Measurements from ENCODE around the gene OR11L1. TPM values are rescaled to one million over a fixed set of nuclear protein-coding genes. Genes with fewer than 3 reads are reported as not detected.
A peak's percentile ranks its signal among the peaks of the same experiment; 100 is the strongest.

The OR11L1 gene, protein sequence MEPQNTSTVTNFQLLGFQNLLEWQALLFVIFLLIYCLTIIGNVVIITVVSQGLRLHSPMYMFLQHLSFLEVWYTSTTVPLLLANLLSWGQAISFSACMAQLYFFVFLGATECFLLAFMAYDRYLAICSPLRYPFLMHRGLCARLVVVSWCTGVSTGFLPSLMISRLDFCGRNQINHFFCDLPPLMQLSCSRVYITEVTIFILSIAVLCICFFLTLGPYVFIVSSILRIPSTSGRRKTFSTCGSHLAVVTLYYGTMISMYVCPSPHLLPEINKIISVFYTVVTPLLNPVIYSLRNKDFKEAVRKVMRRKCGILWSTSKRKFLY
- total RNA-seq (1 to 10 TPM in 1 of 2 donors, not detected in 1; 1.3 TPM), total RNA-seq (0 reads per million in 2 donors)

DNA sequence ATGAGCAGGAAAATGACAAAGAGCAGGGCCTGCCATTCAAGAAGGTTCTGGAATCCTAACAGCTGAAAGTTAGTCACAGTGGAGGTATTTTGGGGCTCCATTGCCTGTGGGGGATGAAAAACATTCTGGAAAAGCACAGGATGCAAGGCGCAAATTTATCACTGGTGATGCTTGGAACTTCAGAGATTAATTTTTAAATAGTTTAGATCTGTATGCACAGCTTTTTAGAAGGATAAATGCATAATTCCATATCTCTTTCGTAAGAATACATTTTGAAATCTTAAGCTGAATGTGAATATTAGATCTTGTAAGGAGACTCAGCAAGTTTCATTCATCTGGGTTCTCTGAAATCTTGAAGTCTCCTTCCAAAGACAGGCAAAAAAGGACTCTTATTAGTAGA lies at the start of gene OR11L1:
Gene OR11L1, minus strand, starts transcription at position 101 of the 400 bp plus-strand sequence. Its CDS starts 0 bp downstream, at position 101.
- Mint-ChIP-seq H3K36me3 (ENCODE audit: low read depth) (no peaks in the 10 kb centered on the region), H3K27ac (no peak within 1 kb of the TSS), H3K4me1 (no peaks in the 10 kb centered on the region), H3K4me3 (no peak within 1 kb of the TSS), H3K27me3 (no peaks in the 10 kb centered on the region)
- no peak for ATAC-seq
- DNase-seq, result no peak
- H3K9me3 ChIP-seq (ENCODE audit: control insufficient read depth, low read length, poor library complexity, severe bottlenecking), result no peaks in the 10 kb centered on the region

DNA sequence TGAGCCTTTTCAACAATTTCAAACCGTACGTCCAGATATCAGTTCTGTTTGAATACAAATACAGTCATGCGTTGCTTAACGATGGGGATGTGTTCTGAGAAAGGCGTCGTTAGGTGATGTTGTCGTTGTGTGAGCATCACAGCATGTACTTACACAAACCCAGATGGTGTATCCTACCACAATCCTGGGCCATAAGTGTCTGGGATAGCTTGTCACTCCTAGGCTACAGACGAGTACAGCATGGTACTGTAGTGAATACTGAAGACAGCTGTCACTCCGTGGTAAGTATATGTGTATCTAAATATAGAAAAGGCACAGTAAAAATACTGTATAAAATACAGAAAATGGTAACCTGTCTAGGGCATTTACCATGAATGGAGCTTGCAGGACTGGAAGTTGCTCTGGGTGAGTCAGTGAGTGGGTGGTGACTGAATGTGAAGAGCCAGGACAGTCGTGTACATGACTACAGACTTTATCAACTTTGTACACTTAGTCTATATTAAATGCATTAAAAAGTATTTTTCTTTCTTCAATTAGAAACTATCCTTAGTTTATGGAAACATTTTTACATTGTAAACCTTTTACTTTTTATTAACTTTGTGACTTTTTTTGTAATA lies 43.2 kb upstream of the OR11L1 start:
- H3K4me1 Mint-ChIP-seq, result no peaks in the 10 kb centered on the region
- DNase-seq, result no peak

DNA sequence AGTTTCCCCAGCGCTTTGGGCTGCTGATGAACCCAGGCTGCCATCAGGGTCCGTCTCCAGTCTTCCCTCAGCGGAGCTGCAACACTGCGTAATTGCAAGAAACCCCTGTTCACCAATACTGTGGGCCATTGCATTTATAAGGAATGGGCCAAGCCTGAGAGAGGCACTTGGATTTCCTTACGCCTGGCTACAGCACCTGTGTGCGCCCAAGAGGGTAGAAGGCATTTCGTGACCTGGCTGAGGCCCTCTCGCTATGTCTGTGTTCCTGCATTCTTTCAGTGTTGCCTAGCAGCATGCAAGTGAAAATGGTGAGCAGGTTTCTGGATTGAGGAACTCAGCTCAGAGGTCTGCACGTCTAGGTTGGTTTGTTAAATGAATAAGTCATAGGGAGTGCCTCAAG lies 41.6 kb upstream of the OR11L1 start:
- H3K9me3 ChIP-seq (ENCODE audit: control insufficient read depth, low read length, poor library complexity, severe bottlenecking), result no peaks in the 10 kb centered on the region
- Mint-ChIP-seq H3K27ac (no peak overlapping the region), H3K4me3 (no peak overlapping the region), H3K4me1 (no peaks in the 10 kb centered on the region), H3K27me3 (peaks cover 3% of the 10 kb centered on the region), H3K36me3 (ENCODE audit: low read depth) (no peaks in the 10 kb centered on the region)
- no peak for DNase-seq
- ATAC-seq, result no peak

More for the DNA sequence above, 43.2 kb upstream of the OR11L1 start:
- H3K27me3 Mint-ChIP-seq, result no peaks in the 10 kb centered on the region
- no peak overlapping the region for H3K4me3 Mint-ChIP-seq
- no peak for ATAC-seq
- no peaks in the 10 kb centered on the region for H3K36me3 Mint-ChIP-seq (ENCODE audit: low read depth)
- H3K27ac Mint-ChIP-seq, result no peak overlapping the region
- H3K9me3 ChIP-seq (ENCODE audit: control insufficient read depth, low read length, poor library complexity, severe bottlenecking), result no peaks in the 10 kb centered on the region

DNA sequence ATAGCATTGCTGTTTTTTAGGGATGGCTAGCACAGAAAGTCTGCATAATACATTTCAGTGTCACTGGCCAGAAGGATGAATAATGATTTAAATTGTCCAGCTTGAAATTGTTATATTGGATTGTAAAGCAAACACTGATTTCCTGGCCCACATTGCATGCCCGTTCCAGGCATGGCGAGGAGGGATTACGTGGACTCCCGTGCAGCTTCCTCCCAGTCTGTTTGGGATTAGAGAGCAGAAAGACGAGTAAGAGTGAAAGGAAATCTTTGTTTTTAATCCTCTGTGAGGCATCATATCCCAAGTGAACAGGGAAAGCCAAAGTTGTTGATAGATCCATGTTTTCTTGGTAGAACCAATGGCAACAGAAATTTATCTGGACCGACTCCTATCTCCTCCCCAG lies 23.7 kb upstream of the OR11L1 start:
- Mint-ChIP-seq H3K36me3 (ENCODE audit: low read depth) (peaks cover 6% of the 10 kb centered on the region), H3K27me3 (peaks cover 21% of the 10 kb centered on the region), H3K4me1 (no peaks in the 10 kb centered on the region), H3K4me3 (no peak overlapping the region), H3K27ac (no peak overlapping the region)
- DNase-seq, result no peak
- H3K9me3 ChIP-seq (ENCODE audit: control insufficient read depth, low read length, poor library complexity, severe bottlenecking), result no peaks in the 10 kb centered on the region
- no peak for ATAC-seq

DNA sequence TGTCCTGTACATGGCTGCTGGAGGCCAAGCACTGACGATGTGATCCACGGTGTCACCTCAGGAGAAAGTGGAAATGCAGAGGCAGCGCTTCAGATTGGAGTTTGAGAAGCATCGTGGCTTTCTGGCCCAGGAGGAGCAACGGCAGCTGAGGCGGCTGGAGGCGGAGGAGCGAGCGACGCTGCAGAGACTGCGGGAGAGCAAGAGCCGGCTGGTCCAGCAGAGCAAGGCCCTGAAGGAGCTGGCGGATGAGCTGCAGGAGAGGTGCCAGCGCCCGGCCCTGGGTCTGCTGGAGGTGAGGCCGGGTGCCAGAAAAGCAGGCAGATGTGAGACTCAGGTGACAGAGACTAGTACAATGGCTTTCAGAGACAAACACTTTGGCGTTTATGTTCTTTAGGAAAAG lies 22.9 kb upstream of the OR11L1 start:
- Mint-ChIP-seq H3K4me1 (no peaks in the 10 kb centered on the region), H3K27ac (no peak overlapping the region), H3K27me3 (peaks cover 26% of the 10 kb centered on the region), H3K36me3 (ENCODE audit: low read depth) (peaks cover 6% of the 10 kb centered on the region), H3K4me3 (no peak overlapping the region)
- no peak for DNase-seq
- no peaks in the 10 kb centered on the region for H3K9me3 ChIP-seq (ENCODE audit: control insufficient read depth, low read length, poor library complexity, severe bottlenecking)
- no peak for ATAC-seq

DNA sequence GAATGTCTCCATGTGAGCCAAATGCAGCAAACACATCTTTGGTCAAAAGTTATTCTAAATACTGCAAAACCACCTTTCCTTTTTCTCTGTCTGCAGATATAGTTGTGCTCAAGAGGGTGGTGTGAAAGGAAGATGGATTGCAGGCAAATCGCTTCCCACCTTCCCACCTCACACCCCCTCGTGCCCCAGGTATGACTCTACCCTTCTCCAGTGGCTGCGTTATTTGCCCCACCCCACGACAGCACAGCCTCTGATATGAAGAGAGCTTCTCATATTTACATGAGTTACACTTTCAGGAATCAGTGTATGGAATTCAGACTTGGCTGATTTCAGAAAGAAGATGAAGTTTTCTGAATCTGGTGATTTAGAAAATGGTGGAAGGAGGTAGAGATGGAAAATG lies 21.1 kb upstream of the OR11L1 start:
- H3K9me3 ChIP-seq (ENCODE audit: control insufficient read depth, low read length, poor library complexity, severe bottlenecking), result no peaks in the 10 kb centered on the region
- ATAC-seq (no peak), DNase-seq (no peak)
- H3K4me1 Mint-ChIP-seq, result peaks cover 5% of the 10 kb centered on the region
- peaks cover 10% of the 10 kb centered on the region for H3K36me3 Mint-ChIP-seq (ENCODE audit: low read depth)
- H3K27ac Mint-ChIP-seq, result no peak overlapping the region
- peaks cover 32% of the 10 kb centered on the region for H3K27me3 Mint-ChIP-seq
- no peak overlapping the region for H3K4me3 Mint-ChIP-seq

DNA sequence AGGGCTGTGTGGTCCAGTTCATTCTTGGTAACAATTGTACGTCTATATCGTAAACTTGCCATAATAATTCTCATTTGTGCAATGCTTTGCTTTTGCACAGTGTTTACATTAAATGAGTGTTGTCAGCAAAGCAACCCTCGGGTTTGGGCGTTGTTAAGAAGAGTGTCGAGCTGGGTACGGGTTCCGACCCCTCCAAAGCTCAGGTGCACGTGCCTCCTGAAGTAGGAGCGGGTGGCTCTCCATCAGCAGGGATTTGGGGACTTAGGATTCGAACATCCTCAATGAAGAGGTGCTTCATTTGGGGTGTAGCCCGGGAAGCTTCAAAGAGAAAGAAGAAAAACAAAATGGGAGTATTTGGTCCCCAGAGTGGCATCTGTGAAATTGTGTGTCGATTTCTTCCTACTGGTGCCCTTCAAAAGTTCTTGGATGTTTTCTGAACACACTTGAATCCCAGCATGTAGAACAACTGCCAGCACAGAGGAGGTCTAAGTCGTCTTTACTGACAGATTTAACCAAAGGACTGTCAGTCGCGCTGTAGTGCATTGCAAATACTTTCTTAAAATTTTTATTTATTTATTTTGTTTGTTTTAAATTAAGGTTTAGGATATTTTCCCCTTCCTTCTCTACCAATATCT lies 16.4 kb upstream of the OR11L1 start:
- H3K9me3 ChIP-seq (ENCODE audit: control insufficient read depth, low read length, poor library complexity, severe bottlenecking), result no peaks in the 10 kb centered on the region
- Mint-ChIP-seq H3K27ac (no peak overlapping the region), H3K4me3 (peak overlapping the region; percentile 86), H3K27me3 (peaks cover 65% of the 10 kb centered on the region), H3K36me3 (ENCODE audit: low read depth) (peaks cover 11% of the 10 kb centered on the region), H3K4me1 (peaks cover 11% of the 10 kb centered on the region)
- DNase-seq (no peak), ATAC-seq (peak; percentile 20)

DNA sequence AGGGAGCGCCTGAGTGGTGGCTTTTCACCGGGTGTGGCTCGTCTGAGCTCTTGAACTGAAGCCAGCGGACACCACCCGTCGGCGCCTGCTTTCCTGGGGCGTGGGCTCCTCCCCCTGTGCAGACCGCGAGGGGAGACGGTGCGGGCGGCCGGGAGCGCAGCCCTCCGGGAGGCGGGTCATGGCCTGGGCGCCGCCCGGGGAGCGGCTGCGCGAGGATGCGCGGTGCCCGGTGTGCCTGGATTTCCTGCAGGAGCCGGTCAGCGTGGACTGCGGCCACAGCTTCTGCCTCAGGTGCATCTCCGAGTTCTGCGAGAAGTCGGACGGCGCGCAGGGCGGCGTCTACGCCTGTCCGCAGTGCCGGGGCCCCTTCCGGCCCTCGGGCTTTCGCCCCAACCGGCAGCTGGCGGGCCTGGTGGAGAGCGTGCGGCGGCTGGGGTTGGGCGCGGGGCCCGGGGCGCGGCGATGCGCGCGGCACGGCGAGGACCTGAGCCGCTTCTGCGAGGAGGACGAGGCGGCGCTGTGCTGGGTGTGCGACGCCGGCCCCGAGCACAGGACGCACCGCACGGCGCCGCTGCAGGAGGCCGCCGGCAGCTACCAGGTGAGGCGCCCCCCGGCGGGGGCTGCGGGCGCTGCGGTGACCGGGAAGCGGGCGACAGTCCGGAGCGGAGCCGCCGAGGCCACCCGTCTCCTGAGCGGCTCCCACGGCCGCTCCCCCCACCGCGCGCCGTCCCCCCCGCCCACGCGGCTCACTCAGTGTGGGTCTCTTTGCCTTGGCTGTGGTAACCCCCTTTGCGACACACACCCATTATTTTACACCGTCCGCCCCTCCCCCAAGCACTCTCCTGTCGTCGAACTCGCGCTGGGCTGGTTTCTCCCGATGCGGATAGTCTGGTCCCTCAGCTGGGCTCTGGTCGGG lies 15.6 kb upstream of the OR11L1 start, which contains the start of gene TRIM58:
Gene TRIM58, plus strand, starts transcription at position 119 of the 916 bp plus-strand sequence. Its CDS starts 60 bp downstream, at position 179.
- no peaks in the 10 kb centered on the region for H3K9me3 ChIP-seq (ENCODE audit: control insufficient read depth, low read length, poor library complexity, severe bottlenecking)
- Mint-ChIP-seq H3K4me1 (peaks cover 11% of the 10 kb centered on the region), H3K4me3 (peak within 1 kb of the TSS; percentile 86), H3K27me3 (peaks cover 61% of the 10 kb centered on the region), H3K27ac (no peak within 1 kb of the TSS), H3K36me3 (ENCODE audit: low read depth) (peaks cover 8% of the 10 kb centered on the region)
- ATAC-seq (peak; percentile 81), DNase-seq (peak in 1 of 3 donors; percentile 7)

DNA sequence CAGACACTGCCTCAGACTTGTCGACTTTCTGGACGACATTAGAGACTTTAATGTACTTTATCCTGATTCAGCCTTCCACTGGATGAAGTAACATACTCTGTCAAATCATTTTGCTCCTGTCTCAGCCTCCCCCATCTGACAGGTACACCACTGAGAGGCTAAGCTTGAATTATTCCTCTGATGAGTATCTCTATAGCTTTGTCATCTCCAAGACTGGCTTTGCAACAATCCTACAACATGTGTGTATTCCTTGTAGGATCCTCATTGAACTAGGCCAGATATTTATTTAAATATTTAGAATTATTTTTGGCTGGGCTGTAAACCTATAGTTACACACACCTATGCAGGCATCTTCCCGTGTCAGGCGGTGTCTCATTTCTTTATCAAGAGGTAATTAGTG lies 14.2 kb upstream of the OR11L1 start:
- H3K27ac Mint-ChIP-seq, result no peak overlapping the region

DNA sequence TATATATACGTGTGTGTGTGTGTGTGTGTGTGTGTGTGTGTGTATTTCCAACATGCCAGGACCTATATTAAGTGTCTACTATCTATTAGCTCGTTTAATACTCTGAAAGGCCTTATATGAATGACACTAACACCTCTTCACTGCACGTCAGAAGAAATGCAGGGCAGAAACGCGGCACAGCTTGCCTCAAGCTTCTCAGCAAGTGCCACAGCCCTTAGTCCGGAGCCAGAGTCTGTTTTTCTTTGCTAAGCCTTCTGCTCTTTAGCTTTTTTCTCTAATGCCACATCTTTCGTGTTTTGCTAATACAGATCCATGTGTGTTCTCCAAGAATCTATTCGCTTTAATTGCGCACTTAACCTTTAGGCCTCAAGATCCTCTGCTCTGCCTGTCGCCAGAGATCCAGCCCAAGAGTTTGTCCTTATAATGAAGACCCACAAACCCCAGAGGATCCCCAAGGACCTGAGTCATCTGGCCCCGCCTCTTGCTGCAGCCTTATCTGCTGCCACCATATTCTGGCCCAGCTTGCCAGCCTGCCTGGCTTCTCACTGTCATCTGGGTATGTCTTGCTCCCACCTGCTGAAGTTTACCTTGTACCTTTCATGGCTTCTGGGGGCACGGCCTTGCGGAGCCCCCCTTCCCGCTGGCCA lies 13.3 kb upstream of the OR11L1 start:
- no peak for DNase-seq
- ATAC-seq, result no peak
- Mint-ChIP-seq H3K27me3 (peaks cover 61% of the 10 kb centered on the region), H3K36me3 (ENCODE audit: low read depth) (peaks cover 6% of the 10 kb centered on the region), H3K27ac (no peak overlapping the region), H3K4me3 (no peak overlapping the region), H3K4me1 (peaks cover 11% of the 10 kb centered on the region)
- H3K9me3 ChIP-seq (ENCODE audit: control insufficient read depth, low read length, poor library complexity, severe bottlenecking), result no peaks in the 10 kb centered on the region

More for the DNA sequence above, 14.2 kb upstream of the OR11L1 start:
- H3K9me3 ChIP-seq (ENCODE audit: control insufficient read depth, low read length, poor library complexity, severe bottlenecking), result no peaks in the 10 kb centered on the region
- H3K27me3 Mint-ChIP-seq, result peaks cover 67% of the 10 kb centered on the region
- ATAC-seq, result no peak
- DNase-seq, result no peak
- peaks cover 6% of the 10 kb centered on the region for H3K36me3 Mint-ChIP-seq (ENCODE audit: low read depth)
- peak overlapping the region; percentile 86 for H3K4me3 Mint-ChIP-seq
- peaks cover 11% of the 10 kb centered on the region for H3K4me1 Mint-ChIP-seq

DNA sequence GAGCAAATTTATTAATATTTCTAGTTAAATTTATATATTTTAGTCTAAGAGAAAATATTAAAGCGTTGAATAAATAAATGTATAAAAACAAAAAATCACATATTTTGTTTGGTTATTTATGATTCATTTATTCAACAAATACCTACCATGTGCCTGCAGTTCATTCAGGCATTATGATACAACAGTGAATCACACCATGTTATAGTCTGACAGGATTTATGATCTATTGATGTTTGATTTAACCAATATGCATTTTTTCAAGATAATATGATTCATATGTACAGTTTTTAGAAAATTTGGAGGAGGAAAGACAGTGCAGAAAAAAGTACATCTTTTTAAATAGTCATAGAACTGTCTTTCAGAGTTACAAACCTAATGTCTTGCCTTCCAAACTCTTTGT lies 7.9 kb upstream of the OR11L1 start:
- Mint-ChIP-seq H3K36me3 (ENCODE audit: low read depth) (no peaks in the 10 kb centered on the region), H3K4me3 (no peak overlapping the region), H3K27ac (no peak overlapping the region), H3K27me3 (peaks cover 29% of the 10 kb centered on the region), H3K4me1 (no peaks in the 10 kb centered on the region)
- ATAC-seq (no peak), DNase-seq (no peak)
- no peaks in the 10 kb centered on the region for H3K9me3 ChIP-seq (ENCODE audit: control insufficient read depth, low read length, poor library complexity, severe bottlenecking)

DNA sequence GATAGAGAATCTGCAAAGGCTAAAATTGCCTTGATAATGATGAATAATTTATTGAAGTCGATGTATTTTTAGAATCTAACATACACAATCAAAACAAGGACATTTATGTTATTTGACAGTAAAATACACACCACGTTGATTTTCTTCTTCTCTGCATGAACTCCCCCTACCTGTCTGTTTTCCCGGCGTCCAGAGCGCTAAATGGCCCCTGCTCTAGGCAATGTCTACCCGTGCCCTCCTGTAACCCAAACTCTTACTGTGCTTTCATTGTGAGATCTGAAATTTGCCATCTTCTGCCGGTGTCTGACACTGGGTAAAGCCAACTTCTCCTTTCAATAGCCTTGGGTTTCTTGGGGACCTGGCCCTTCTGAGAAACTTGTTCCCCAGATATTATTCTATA lies 6.7 kb upstream of the OR11L1 start:
- no peaks in the 10 kb centered on the region for H3K9me3 ChIP-seq (ENCODE audit: control insufficient read depth, low read length, poor library complexity, severe bottlenecking)
- Mint-ChIP-seq H3K4me1 (no peaks in the 10 kb centered on the region), H3K4me3 (no peak overlapping the region), H3K27me3 (peaks cover 17% of the 10 kb centered on the region), H3K27ac (no peak overlapping the region), H3K36me3 (ENCODE audit: low read depth) (no peaks in the 10 kb centered on the region)
- ATAC-seq (no peak), DNase-seq (no peak)
